ENCODE measurements around the gene EPB41L4B. TPM values are rescaled to one million over a fixed set of nuclear protein-coding genes. Genes with fewer than 3 reads are reported as not detected.

Gene EPB41L4B
- polyA plus RNA-seq, 1 donor from 2014 or later: 4.1 TPM

GRCh38 chr9:109264877-109265587 lies 55.8 kb downstream of the EPB41L4B start:
- H3K4me2 ChIP-seq (ENCODE audit: low read length): no peak overlapping the region
- H3K4me3 ChIP-seq (ENCODE audit: low read length): no peak overlapping the region
- no peaks in the 10 kb centered on the region for H3K79me2 ChIP-seq (replicated peaks; ENCODE audit: insufficient read depth, low read length)
- no peaks in the 10 kb centered on the region for H3K27me3 ChIP-seq (ENCODE audit: insufficient read depth, low read depth, low read length)
- no peak overlapping the region for H3K27ac ChIP-seq (ENCODE audit: low read length)
- TF ChIP-seq TAF1 (IDR thresholded peaks at IDR 0.05; ENCODE audit: low read depth) (no peak), MXI1 (conservative IDR thresholded peaks at IDR 0.05; ENCODE audit: poor library complexity, severe bottlenecking) (no peak), CTCF (IDR thresholded peaks at IDR 0.05; ENCODE audit: poor library complexity, severe bottlenecking) (no peak), POLR2AphosphoS5 (IDR thresholded peaks at IDR 0.05) (no peak), EP300 (conservative IDR thresholded peaks at IDR 0.05; ENCODE audit: poor library complexity, severe bottlenecking) (no peak), RAD21 (conservative IDR thresholded peaks at IDR 0.05) (no peak), SMC3 (conservative IDR thresholded peaks at IDR 0.05; ENCODE audit: poor library complexity) (no peak), REST (IDR thresholded peaks at IDR 0.05; ENCODE audit: borderline replicate concordance) (no peak), EZH2 (IDR thresholded peaks at IDR 0.05; ENCODE audit: borderline replicate concordance, insufficient read depth, low read length, poor library complexity, severe bottlenecking) (no peak)
- H3K9me2 ChIP-seq (ENCODE audit: insufficient read depth, low read length): no peaks in the 10 kb centered on the region
- H4K20me1 ChIP-seq (ENCODE audit: insufficient read depth): no peaks in the 10 kb centered on the region
- H3K36me3 ChIP-seq (ENCODE audit: insufficient read depth, low read length): no peaks in the 10 kb centered on the region
- no peaks in the 10 kb centered on the region for H3F3A ChIP-seq (ENCODE audit: insufficient read depth, low read length, poor library complexity, severe bottlenecking)
- no peaks in the 10 kb centered on the region for H3K9me3 ChIP-seq (ENCODE audit: low read length)
- H3K9ac ChIP-seq (ENCODE audit: low read length): no peak overlapping the region
- no peak overlapping the region for H2AFZ ChIP-seq (ENCODE audit: low read depth, low read length)

GRCh38 chr9:109263358-109263757 lies 57.5 kb downstream of the EPB41L4B start:
- no peaks in the 10 kb centered on the region for H3K79me2 ChIP-seq (replicated peaks; ENCODE audit: insufficient read depth, low read length)
- no peaks in the 10 kb centered on the region for H3K27me3 ChIP-seq (ENCODE audit: insufficient read depth, low read depth, low read length)
- no peaks in the 10 kb centered on the region for H3F3A ChIP-seq (ENCODE audit: insufficient read depth, low read length, poor library complexity, severe bottlenecking)
- TF ChIP-seq POLR2AphosphoS5 (IDR thresholded peaks at IDR 0.05): no peak
- no peak for TF ChIP-seq CTCF (IDR thresholded peaks at IDR 0.05; ENCODE audit: poor library complexity, severe bottlenecking)
- no peak for TF ChIP-seq SMC3 (conservative IDR thresholded peaks at IDR 0.05; ENCODE audit: poor library complexity)
- TF ChIP-seq REST (IDR thresholded peaks at IDR 0.05; ENCODE audit: borderline replicate concordance): no peak
- no peak for TF ChIP-seq EZH2 (IDR thresholded peaks at IDR 0.05; ENCODE audit: borderline replicate concordance, insufficient read depth, low read length, poor library complexity, severe bottlenecking)
- TF ChIP-seq TAF1 (IDR thresholded peaks at IDR 0.05; ENCODE audit: low read depth): no peak
- no peak for TF ChIP-seq EP300 (conservative IDR thresholded peaks at IDR 0.05; ENCODE audit: poor library complexity, severe bottlenecking)
- TF ChIP-seq MXI1 (conservative IDR thresholded peaks at IDR 0.05; ENCODE audit: poor library complexity, severe bottlenecking): no peak
- TF ChIP-seq RAD21 (conservative IDR thresholded peaks at IDR 0.05): no peak
- H4K20me1 ChIP-seq (ENCODE audit: insufficient read depth): no peaks in the 10 kb centered on the region
- H3K4me2 ChIP-seq (ENCODE audit: low read length): no peak overlapping the region
- H3K27ac ChIP-seq (ENCODE audit: low read length): no peak overlapping the region
- H3K9me2 ChIP-seq (ENCODE audit: insufficient read depth, low read length): no peaks in the 10 kb centered on the region
- no peak overlapping the region for H2AFZ ChIP-seq (ENCODE audit: low read depth, low read length)
- H3K36me3 ChIP-seq (ENCODE audit: insufficient read depth, low read length): no peaks in the 10 kb centered on the region
- no peak overlapping the region for H3K4me3 ChIP-seq (ENCODE audit: low read length)
- no peaks in the 10 kb centered on the region for H3K9me3 ChIP-seq (ENCODE audit: low read length)
- H3K9ac ChIP-seq (ENCODE audit: low read length): no peak overlapping the region

All from neural cell (in vitro differentiated cells).